Amniotic epithelial cell (primary cell): ENCODE results near the gene YRDC.
"Not testable (repeated sequence)": the region's sequence is repeated elsewhere in the genome, so short reads cannot be mapped to it uniquely, and the experiment has no call there.

Experiments
- DNase-seq: peaks from one replicate; pipeline ENCODE4 v3.0.0-alpha.2; 2010; ENCODE audit warnings: low read depth

The YRDC gene

DNA sequence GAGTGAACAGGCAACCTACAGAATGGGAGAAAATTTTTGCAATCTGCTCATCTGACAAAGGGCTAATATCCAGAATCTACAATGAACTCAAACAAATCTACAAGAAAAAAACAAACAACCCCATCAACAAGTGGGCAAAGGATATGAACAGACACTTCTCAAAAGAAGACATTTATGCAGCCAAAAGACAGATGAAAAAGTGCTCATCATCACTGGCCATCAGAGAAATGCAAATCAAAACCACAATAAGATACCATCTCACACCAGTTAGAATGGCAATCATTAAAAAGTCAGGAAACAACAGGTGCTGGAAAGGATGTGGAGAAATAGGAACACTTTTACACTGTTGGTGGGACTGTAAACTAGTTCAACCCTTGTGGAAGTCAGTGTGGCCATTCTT lies 36.6 kb downstream of the YRDC start:
- DNase-seq: not testable (repeated sequence)

GRCh38 chr1:37767488-37767887 lies 40.5 kb downstream of the YRDC start:
- no peak for DNase-seq

GRCh38 chr1:37765916-37766664 lies 41.9 kb downstream of the YRDC start:
- DNase-seq: no peak

DNA sequence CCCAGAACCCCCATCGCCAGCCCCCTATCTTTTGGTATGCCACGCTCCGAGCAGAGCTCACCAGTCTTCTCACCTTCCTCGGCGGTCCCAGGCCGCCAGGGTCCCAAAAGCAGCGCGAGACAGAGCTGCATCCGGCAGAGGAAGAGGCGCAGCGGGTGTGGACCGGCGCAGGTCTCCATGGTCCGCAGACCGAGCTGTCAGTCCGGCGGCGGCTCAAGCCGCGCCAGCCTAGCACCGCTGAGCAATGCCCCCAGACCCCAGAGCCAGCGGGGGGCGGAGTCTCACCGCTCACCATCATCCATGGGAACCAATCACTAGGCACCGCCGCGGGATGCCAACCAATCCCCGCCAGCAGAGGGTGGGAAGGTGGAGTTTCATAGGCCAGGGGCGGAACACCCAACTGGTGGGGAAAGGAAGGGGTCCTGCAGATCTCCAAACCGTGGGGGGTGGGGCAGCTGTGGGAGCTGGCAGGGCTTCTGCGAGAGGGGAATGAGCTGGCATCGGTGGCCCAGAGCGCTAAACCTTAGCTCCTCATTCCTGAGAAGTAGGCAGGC lies 43.0 kb downstream of the YRDC start, which contains the start of gene EPHA10:
TSS of gene EPHA10 (minus strand) at position 233 of the 554 bp plus-strand sequence. CDS start at position 179, 54 bp downstream.
- DNase-seq: no peak

DNA sequence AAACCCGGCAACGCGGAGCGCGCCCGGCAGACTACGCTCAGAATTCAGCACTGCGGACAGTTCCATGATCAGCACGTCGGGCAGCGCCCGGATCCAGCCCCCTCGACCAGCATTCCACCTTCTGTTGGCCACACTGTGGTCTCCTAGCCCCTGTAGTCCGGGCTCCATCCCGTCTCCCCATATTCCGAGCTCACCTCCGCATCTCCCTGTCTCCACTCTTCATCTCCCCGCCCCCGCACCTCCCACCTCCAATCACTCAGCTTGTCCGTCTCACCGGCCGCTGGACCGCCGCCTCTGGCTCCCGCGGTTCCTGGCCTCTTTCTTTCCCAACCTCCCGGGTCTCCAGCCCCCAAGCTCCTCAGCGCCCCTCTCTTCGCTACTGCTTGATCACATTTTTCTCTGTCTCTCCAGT lies 43.6 kb downstream of the YRDC start:
- DNase-seq: peak; percentile 37

- DNase-seq: no peak
These were observed 44.1 kb downstream of the YRDC start for GRCh38 chr1:37763791-37764413.

- DNase-seq: no peak
These were observed 45.5 kb downstream of the YRDC start for GRCh38 chr1:37762516-37762915.

GRCh38 chr1:37761416-37762095 lies 46.5 kb downstream of the YRDC start:
- DNase-seq: no peak

GRCh38 chr1:37759451-37759850 lies 48.6 kb downstream of the YRDC start:
- no peak for DNase-seq

DNA sequence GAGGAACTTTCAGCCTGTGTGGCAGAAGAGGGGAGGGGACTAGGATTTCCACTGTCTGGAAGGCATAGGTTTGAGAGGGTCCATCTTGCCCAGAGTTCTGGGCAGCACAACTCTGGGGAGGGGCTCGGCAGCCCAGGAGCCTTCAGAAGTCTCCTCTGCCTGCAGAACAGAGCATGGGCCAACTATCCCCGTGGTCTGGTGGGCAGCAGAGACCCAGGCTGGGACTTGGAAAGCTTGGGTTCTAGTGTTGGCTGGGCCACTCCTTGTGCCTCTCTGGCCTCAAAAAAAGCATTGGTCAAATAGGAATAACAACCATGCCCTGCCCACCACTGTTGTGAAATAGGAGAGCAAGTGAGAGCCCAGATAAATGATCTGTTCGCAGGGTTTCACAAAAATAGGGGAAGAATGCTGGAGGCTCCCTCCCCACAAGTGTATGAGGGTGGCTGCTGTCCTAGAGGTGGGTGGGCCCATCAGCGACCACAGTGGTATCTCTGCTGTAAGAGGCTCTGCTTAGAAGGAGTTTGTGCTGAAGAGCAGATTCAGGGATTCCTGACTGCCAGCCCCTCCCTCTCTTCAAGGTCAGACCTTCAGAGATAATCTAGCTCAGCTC lies 52.0 kb downstream of the YRDC start:
- no peak for DNase-seq

- DNase-seq: no peak
These were observed 52.7 kb downstream of the YRDC start for GRCh38 chr1:37755290-37755689.

- no peak for DNase-seq
These were observed 54.3 kb downstream of the YRDC start for GRCh38 chr1:37753473-37754321.
